WTC11 (cell line): ENCODE data around the gene CYBA. TPM values are rescaled to one million over a fixed set of nuclear protein-coding genes. Genes with fewer than 3 reads are reported as not detected.
"Not testable (repeated sequence)": the region's sequence is repeated elsewhere in the genome, so short reads cannot be mapped to it uniquely, and the experiment has no call there.

Experiments used
- ATAC-seq: fragments of 200-7000 bp; cut with Tn5 transposase; 2 replicates; pipeline ENCODE4 v1.10.0; 2021; ENCODE audit warnings: mild to moderate bottlenecking, moderate library complexity
- CTCF ChIA-PET: fragments of 300-600 bp; sonication (Branson Sonifier 250); formaldehyde crosslinking; loops from one replicate; lab custom pipeline; 2021; ENCODE audit warnings: antibody characterized with exemption; lab: Charles Lee
- POLR2A ChIA-PET: fragments of 350-600 bp; sonication (Branson Sonifier 250); formaldehyde crosslinking; loops from one replicate; lab custom pipeline; 2021; ENCODE audit warnings: antibody characterized with exemption; lab: Charles Lee
- DNase-seq: peaks from one replicate; pipeline ENCODE4 v3.0.0; 2021; ENCODE audit warnings: low spot score
- H3K27ac Mint-ChIP-seq: 2 replicates; pipeline ENCODE4 v1.8.0; 2021; ENCODE audit warnings: mixed read lengths
- H3K27me3 Mint-ChIP-seq: 2 replicates; pipeline ENCODE4 v1.8.0; 2021; ENCODE audit warnings: low read depth, mild to moderate bottlenecking, moderate library complexity, mixed read lengths
- H3K36me3 Mint-ChIP-seq: 2 replicates; pipeline ENCODE4 v1.8.0; 2021; ENCODE audit warnings: mixed read lengths
- H3K4me1 Mint-ChIP-seq: 2 replicates; pipeline ENCODE4 v1.8.0; 2022; ENCODE audit warnings: mixed read lengths
- H3K4me3 Mint-ChIP-seq: 2 replicates; pipeline ENCODE4 v1.8.0; 2021; ENCODE audit warnings: mild to moderate bottlenecking, moderate library complexity, mixed read lengths
- H3K9me3 Mint-ChIP-seq: 2 replicates; pipeline ENCODE4 v1.8.0; 2021; ENCODE audit warnings: mixed read lengths
- AFF4 ChIP-seq: sonication (generic); formaldehyde crosslinking; IDR thresholded peaks from 2 replicates; pipeline ENCODE4 v1.8.1; 2023; ENCODE audit warnings: mild to moderate bottlenecking, missing genetic modification reagents, borderline replicate concordance
- CREM ChIP-seq: sonication (generic); formaldehyde crosslinking; IDR thresholded peaks from 2 replicates; pipeline ENCODE4 v1.8.1; 2022; ENCODE audit warnings: mild to moderate bottlenecking, missing genetic modification reagents, moderate library complexity
- EMX1 ChIP-seq: fragments of 250-450 bp; sonication (Bioruptor Pico); IDR thresholded peaks from 2 replicates; pipeline ENCODE4 v1.8.0; 2021; ENCODE audit warnings: mild to moderate bottlenecking
- ETV6 ChIP-seq: sonication (generic); formaldehyde crosslinking; IDR thresholded peaks from 2 replicates; pipeline ENCODE4 v1.8.1; 2022; ENCODE audit warnings: mild to moderate bottlenecking, missing genetic modification reagents
- FOXJ3 ChIP-seq: sonication (generic); formaldehyde crosslinking; IDR thresholded peaks from 2 replicates; pipeline ENCODE4 v1.9.0; 2021; ENCODE audit warnings: missing genetic modification reagents, mild to moderate bottlenecking, borderline replicate concordance
- GTF2I ChIP-seq: fragments of 250-450 bp; sonication (Bioruptor Pico); conservative IDR thresholded peaks from 2 replicates; pipeline ENCODE4 v1.4.0; 2021; ENCODE audit warnings: mild to moderate bottlenecking
- HMGA2 ChIP-seq: fragments of 250-450 bp; sonication (Bioruptor Pico); IDR thresholded peaks from 2 replicates; pipeline ENCODE4 v1.4.0; 2021; ENCODE audit warnings: mild to moderate bottlenecking, moderate library complexity
- MXD4 ChIP-seq: fragments of 250-450 bp; sonication (Bioruptor Pico); IDR thresholded peaks from 2 replicates; pipeline ENCODE4 v1.8.0; 2021; ENCODE audit warnings: mild to moderate bottlenecking, moderate library complexity, borderline replicate concordance
- NR1H2 ChIP-seq: sonication (generic); formaldehyde crosslinking; IDR thresholded peaks from 2 replicates; pipeline ENCODE4 v1.9.0; 2021; ENCODE audit warnings: mild to moderate bottlenecking, moderate library complexity, missing genetic modification reagents
- PRRX2 ChIP-seq: fragments of 250-450 bp; sonication (Bioruptor Pico); IDR thresholded peaks from 2 replicates; pipeline ENCODE4 v1.8.0; 2021; ENCODE audit warnings: mild to moderate bottlenecking
- RELA ChIP-seq: sonication (generic); formaldehyde crosslinking; IDR thresholded peaks from 2 replicates; pipeline ENCODE4 v1.8.1; 2022; ENCODE audit warnings: missing genetic modification reagents, mild to moderate bottlenecking, borderline replicate concordance
- SMAD3 ChIP-seq: sonication (generic); formaldehyde crosslinking; IDR thresholded peaks from 2 replicates; pipeline ENCODE4 v1.8.0; 2022; ENCODE audit warnings: missing genetic modification reagents, mild to moderate bottlenecking, borderline replicate concordance
- SMAD4 ChIP-seq: sonication (generic); formaldehyde crosslinking; IDR thresholded peaks from 2 replicates; pipeline ENCODE4 v1.8.0; 2022; ENCODE audit warnings: mild to moderate bottlenecking, missing genetic modification reagents
- SOX15 ChIP-seq: fragments of 250-450 bp; sonication (Bioruptor Pico); IDR thresholded peaks from 2 replicates; pipeline ENCODE4 v1.9.0; 2021; ENCODE audit warnings: mild to moderate bottlenecking
- SP1 ChIP-seq: sonication (generic); formaldehyde crosslinking; conservative IDR thresholded peaks from 2 replicates; pipeline ENCODE4 v1.8.1; 2022; ENCODE audit warnings: missing genetic modification reagents
- TP53 ChIP-seq: sonication (generic); formaldehyde crosslinking; IDR thresholded peaks from 2 replicates; pipeline ENCODE4 v1.8.1; 2023; ENCODE audit warnings: mild to moderate bottlenecking, missing genetic modification reagents
- USF1 ChIP-seq: sonication (generic); formaldehyde crosslinking; IDR thresholded peaks from 2 replicates; pipeline ENCODE4 v1.8.0; 2022; ENCODE audit warnings: mild to moderate bottlenecking, missing genetic modification reagents
- ZBTB21 ChIP-seq: sonication (generic); formaldehyde crosslinking; IDR thresholded peaks from 2 replicates; pipeline ENCODE4 v1.8.1; 2023; ENCODE audit warnings: mild to moderate bottlenecking, missing genetic modification reagents, borderline replicate concordance
- ZNF219 ChIP-seq: sonication (generic); formaldehyde crosslinking; IDR thresholded peaks from 2 replicates; pipeline ENCODE4 v1.8.0; 2023; ENCODE audit warnings: missing genetic modification reagents, mild to moderate bottlenecking, borderline replicate concordance
- ZNF232 ChIP-seq: sonication (generic); formaldehyde crosslinking; IDR thresholded peaks from 2 replicates; pipeline ENCODE4 v1.8.0; 2022; ENCODE audit warnings: mild to moderate bottlenecking, missing genetic modification reagents
- ZNF396 ChIP-seq: fragments of 250-450 bp; sonication (Bioruptor Pico); IDR thresholded peaks from 2 replicates; pipeline ENCODE4 v1.8.0; 2021; ENCODE audit warnings: mild to moderate bottlenecking, moderate library complexity, borderline replicate concordance
- total RNA-seq: library from RNA; stranded (reverse); gene quantifications from 3 replicates; pipeline ENCODE4 v1.2.3, GENCODE V29; 2021
- TF ChIP-seq, protein P1 (sequence below): fragments of 250-450 bp; sonication (Bioruptor Pico); conservative IDR thresholded peaks from 2 replicates; pipeline ENCODE4 v1.9.0; 2021; ENCODE audit warnings: mild to moderate bottlenecking
- TF ChIP-seq, protein P2 (sequence below): sonication (generic); formaldehyde crosslinking; IDR thresholded peaks from 2 replicates; pipeline ENCODE4 v1.8.0; 2022; ENCODE audit warnings: mild to moderate bottlenecking, missing genetic modification reagents
- TF ChIP-seq, protein P3 (sequence below): sonication (generic); formaldehyde crosslinking; IDR thresholded peaks from 2 replicates; pipeline ENCODE4 v1.8.1; 2023; ENCODE audit warnings: mild to moderate bottlenecking, missing genetic modification reagents, moderate library complexity

Gene CYBA
- total RNA-seq, 1 experiment from 2014 or later = 169 TPM

GRCh38 chr16:88669493-88669892 lies 18.6 kb upstream of the CYBA start:
- H3K9me3 Mint-ChIP-seq, ATAC-seq, H3K4me1 Mint-ChIP-seq, H3K4me3 Mint-ChIP-seq, H3K27ac Mint-ChIP-seq, DNase-seq, H3K27me3 Mint-ChIP-seq, POLR2A ChIA-PET: not testable (repeated sequence)
- H3K36me3 Mint-ChIP-seq = peaks cover 12% of the 10 kb centered on the region
- CTCF ChIA-PET = interaction anchor here (2.1 to 8.4 kb wide), 2 partner anchors 11 to 18 kb away, joined by 8 to 111 read pairs; partner anchors contain the start of gene SNAI3

- no peak for TF ChIP-seq MXD4 (CRISPR knock-in tag)
- TF ChIP-seq ETV6 (CRISPR knock-in tag) = no peak
- no peak for TF ChIP-seq FOXJ3 (CRISPR knock-in tag)
- no peak for TF ChIP-seq EMX1 (CRISPR knock-in tag)
- TF ChIP-seq ZBTB21 (CRISPR knock-in tag) = no peak
- no peak for TF ChIP-seq PRRX2
- TF ChIP-seq, protein P1, sequence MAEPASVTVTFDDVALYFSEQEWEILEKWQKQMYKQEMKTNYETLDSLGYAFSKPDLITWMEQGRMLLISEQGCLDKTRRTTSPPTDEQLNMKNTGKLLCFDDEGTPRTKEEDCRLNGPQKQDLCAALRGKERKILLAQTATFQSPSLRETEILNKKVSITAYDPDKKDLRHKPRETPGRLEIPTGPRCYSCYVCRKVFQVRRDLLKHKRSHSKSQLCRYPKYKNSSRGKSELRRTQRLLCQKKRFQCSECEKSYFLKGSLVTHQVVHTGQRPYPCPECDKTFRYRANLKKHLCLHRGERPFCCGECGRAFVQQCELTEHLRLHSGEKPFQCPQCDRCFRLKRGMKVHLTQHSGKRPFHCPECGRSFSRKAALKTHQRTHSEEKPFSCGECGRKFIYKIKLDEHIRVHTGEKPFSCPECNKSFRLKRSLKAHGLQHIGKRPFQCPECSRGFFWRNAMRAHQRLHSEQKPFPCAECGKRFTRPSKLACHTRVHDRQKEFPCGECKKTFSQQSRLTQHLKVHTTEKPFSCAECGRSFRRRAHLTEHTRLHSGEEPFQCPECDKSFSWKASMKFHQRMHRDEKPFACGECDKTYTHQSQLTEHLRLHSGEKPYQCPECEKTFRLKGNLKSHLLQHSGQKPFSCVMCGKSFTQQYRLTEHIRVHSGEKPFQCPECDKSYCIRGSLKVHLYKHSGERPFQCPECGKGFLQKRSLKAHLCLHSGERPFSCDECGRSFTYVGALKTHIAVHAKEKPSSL (CRISPR knock-in tag) = no peak
- no peak for TF ChIP-seq CREM (CRISPR knock-in tag)
- TF ChIP-seq, protein P2, sequence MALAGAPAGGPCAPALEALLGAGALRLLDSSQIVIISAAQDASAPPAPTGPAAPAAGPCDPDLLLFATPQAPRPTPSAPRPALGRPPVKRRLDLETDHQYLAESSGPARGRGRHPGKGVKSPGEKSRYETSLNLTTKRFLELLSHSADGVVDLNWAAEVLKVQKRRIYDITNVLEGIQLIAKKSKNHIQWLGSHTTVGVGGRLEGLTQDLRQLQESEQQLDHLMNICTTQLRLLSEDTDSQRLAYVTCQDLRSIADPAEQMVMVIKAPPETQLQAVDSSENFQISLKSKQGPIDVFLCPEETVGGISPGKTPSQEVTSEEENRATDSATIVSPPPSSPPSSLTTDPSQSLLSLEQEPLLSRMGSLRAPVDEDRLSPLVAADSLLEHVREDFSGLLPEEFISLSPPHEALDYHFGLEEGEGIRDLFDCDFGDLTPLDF (CRISPR knock-in tag) = no peak
- TF ChIP-seq, protein P3, sequence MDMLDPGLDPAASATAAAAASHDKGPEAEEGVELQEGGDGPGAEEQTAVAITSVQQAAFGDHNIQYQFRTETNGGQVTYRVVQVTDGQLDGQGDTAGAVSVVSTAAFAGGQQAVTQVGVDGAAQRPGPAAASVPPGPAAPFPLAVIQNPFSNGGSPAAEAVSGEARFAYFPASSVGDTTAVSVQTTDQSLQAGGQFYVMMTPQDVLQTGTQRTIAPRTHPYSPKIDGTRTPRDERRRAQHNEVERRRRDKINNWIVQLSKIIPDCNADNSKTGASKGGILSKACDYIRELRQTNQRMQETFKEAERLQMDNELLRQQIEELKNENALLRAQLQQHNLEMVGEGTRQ (CRISPR knock-in tag) = no peak
- TF ChIP-seq SMAD3 (CRISPR knock-in tag) = no peak
- no peak for TF ChIP-seq ZNF232 (CRISPR knock-in tag)
- no peak for TF ChIP-seq USF1 (CRISPR knock-in tag)
- TF ChIP-seq SOX15 = no peak
- TF ChIP-seq SP1 (CRISPR knock-in tag) = no peak
- no peak for TF ChIP-seq HMGA2
- TF ChIP-seq TP53 = no peak
- TF ChIP-seq ZNF219 (CRISPR knock-in tag) = no peak
- no peak for TF ChIP-seq RELA (CRISPR knock-in tag)
- TF ChIP-seq GTF2I (CRISPR knock-in tag) = no peak
- TF ChIP-seq, all 79 proteins: peak for 0
- peaks cover 12% of the 10 kb centered on the region for H3K36me3 Mint-ChIP-seq
- ATAC-seq = no peak
- no peak overlapping the region for H3K4me3 Mint-ChIP-seq
- H3K27ac Mint-ChIP-seq = peak overlapping the region; percentile 91; the same call in 1 of the 2 replicates
- peaks cover 7% of the 10 kb centered on the region for H3K9me3 Mint-ChIP-seq
- peaks cover 5% of the 10 kb centered on the region for H3K4me1 Mint-ChIP-seq
- no peaks in the 10 kb centered on the region; the same call in 1 of the 2 replicates for H3K27me3 Mint-ChIP-seq
- no peak for DNase-seq
- ChIA-PET CTCF (interaction anchor here (1.1 to 1.6 kb wide), 3 partner anchors 15 to 70 kb away, joined by 3 to 7 read pairs (median 4); no protein-coding TSS in a partner anchor), POLR2A (no interaction called here)
Measured at GRCh38 chr16:88667461-88667860, 16.6 kb upstream of the CYBA start.

DNA sequence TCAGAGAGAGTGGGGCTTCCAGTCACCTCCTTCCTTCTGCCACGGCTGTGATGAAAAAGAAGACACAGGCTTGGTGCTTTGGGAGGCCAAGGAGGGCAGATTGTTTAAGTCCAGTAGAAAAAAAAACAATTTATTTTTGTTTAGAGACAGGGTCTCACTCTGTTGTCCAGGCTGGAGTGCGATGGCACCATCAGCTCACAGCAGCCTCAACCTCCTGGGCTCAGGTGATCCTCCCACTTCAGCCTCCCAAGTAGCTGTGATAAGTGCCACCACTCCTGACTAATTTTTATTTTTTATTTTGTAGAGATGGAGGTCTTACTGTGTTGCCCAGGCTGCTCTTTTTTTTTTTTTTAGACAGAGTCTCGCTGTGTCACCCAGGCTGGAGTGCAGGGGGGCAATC lies 14.7 kb upstream of the CYBA start:
- no peak overlapping the region for H3K27ac Mint-ChIP-seq
- ATAC-seq (no peak), DNase-seq (no peak)
- no peak overlapping the region for H3K4me3 Mint-ChIP-seq
- H3K27me3 Mint-ChIP-seq = no peaks in the 10 kb centered on the region; the same call in 1 of the 2 replicates
- peaks cover 16% of the 10 kb centered on the region for H3K4me1 Mint-ChIP-seq
- ChIA-PET POLR2A (no interaction called here), CTCF (interaction anchor here (0.9 kb wide), 1 partner anchor 10 kb away, joined by 3 read pairs; no protein-coding TSS in a partner anchor)
- peaks cover 7% of the 10 kb centered on the region for H3K9me3 Mint-ChIP-seq
- H3K36me3 Mint-ChIP-seq = peaks cover 12% of the 10 kb centered on the region
- TF ChIP-seq ZNF396 (CRISPR knock-in tag) (no peak), USF1 (CRISPR knock-in tag) (no peak), NR1H2 (CRISPR knock-in tag) (no peak), FOXJ3 (CRISPR knock-in tag) (no peak), SMAD4 (CRISPR knock-in tag) (no peak), AFF4 (CRISPR knock-in tag) (no peak), PRRX2 (no peak)
